ENCODE measurements around the gene ACOT12.

- TF ChIP-seq EP300 (IDR thresholded peaks at IDR 0.05) = no peak
- TF ChIP-seq, protein P1, sequence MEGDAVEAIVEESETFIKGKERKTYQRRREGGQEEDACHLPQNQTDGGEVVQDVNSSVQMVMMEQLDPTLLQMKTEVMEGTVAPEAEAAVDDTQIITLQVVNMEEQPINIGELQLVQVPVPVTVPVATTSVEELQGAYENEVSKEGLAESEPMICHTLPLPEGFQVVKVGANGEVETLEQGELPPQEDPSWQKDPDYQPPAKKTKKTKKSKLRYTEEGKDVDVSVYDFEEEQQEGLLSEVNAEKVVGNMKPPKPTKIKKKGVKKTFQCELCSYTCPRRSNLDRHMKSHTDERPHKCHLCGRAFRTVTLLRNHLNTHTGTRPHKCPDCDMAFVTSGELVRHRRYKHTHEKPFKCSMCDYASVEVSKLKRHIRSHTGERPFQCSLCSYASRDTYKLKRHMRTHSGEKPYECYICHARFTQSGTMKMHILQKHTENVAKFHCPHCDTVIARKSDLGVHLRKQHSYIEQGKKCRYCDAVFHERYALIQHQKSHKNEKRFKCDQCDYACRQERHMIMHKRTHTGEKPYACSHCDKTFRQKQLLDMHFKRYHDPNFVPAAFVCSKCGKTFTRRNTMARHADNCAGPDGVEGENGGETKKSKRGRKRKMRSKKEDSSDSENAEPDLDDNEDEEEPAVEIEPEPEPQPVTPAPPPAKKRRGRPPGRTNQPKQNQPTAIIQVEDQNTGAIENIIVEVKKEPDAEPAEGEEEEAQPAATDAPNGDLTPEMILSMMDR (IDR thresholded peaks at IDR 0.05) = no peak
- no peak for TF ChIP-seq POLR2A (IDR thresholded peaks at IDR 0.05)
These were observed 34.1 kb downstream of the ACOT12 start for GRCh38 chr5:81359881-81360280.
